GM12874 (cell line): ENCODE data around the gene PRRX2.

Experiments
- CTCF ChIP-seq: IDR thresholded peaks from 2 replicates; pipeline ENCODE4 v1.5.1; 2011; ENCODE audit warnings: low read depth, mild to moderate bottlenecking, control low read depth, low read length, moderate library complexity; ENCODE audit not compliant: insufficient read depth

The PRRX2 gene

GRCh38 chr9:129770741-129771140 is 105.3 kb downstream of the PRRX2 start:
- TF ChIP-seq CTCF: no peak
